A673 (cell line): ENCODE data around the gene SLC22A4.

Experiments used
- EZH2 ChIP-seq: fragments of 200-600 bp; sonication (generic); IDR thresholded peaks from 2 replicates; pipeline ENCODE4 v1.6.1; 2017; ENCODE audit warnings: borderline replicate concordance, low read depth, mild to moderate bottlenecking, mixed read lengths, antibody characterized with exemption, low read length; ENCODE audit not compliant: poor library complexity, severe bottlenecking
- TF ChIP-seq, protein P1 (sequence below): fragments of 300-800, 200-600 bp; sonication (generic); conservative IDR thresholded peaks from 2 replicates; pipeline ENCODE4 v1.5.1; 2017; ENCODE audit warnings: low read depth, mild to moderate bottlenecking, antibody characterized with exemption, low read length, moderate library complexity, mixed read lengths

GRCh38 chr5:132257131-132258101 lies 36.8 kb upstream of the SLC22A4 start, which contains the start of gene PDLIM4:
- TF ChIP-seq, protein P1, sequence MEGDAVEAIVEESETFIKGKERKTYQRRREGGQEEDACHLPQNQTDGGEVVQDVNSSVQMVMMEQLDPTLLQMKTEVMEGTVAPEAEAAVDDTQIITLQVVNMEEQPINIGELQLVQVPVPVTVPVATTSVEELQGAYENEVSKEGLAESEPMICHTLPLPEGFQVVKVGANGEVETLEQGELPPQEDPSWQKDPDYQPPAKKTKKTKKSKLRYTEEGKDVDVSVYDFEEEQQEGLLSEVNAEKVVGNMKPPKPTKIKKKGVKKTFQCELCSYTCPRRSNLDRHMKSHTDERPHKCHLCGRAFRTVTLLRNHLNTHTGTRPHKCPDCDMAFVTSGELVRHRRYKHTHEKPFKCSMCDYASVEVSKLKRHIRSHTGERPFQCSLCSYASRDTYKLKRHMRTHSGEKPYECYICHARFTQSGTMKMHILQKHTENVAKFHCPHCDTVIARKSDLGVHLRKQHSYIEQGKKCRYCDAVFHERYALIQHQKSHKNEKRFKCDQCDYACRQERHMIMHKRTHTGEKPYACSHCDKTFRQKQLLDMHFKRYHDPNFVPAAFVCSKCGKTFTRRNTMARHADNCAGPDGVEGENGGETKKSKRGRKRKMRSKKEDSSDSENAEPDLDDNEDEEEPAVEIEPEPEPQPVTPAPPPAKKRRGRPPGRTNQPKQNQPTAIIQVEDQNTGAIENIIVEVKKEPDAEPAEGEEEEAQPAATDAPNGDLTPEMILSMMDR, result no peak
- no peak for TF ChIP-seq EZH2
